PC-9 (cell line): Measurements from ENCODE around the gene LMAN1L. TPM values are rescaled to one million over a fixed set of nuclear protein-coding genes. Genes with fewer than 3 reads are reported as not detected.

Experiments used
- BruUV-seq: library from RNA; stranded (reverse); fragments of 400-500 nt; replicated peaks from 2 replicates; lab custom pipeline; 2021; lab: Mats Ljungman, UMichigan
- CTCF ChIA-PET: fragments of 300-600 bp; sonication (Branson Sonifier 250); formaldehyde crosslinking; loops from one replicate; lab custom pipeline; 2022; ENCODE audit warnings: antibody characterized with exemption; lab: Charles Lee
- POLR2A ChIA-PET: fragments of 300-600 bp; sonication (Branson Sonifier 250); formaldehyde crosslinking; loops from one replicate; lab custom pipeline; 2022; ENCODE audit warnings: antibody characterized with exemption; ENCODE audit not compliant: unreplicated experiment; lab: Charles Lee
- DNase-seq, 2 experiments: peaks; one replicate each; pipeline versions ENCODE4 v3.0.0 to v3.0.0-alpha.2; 2015 to 2022; ENCODE audit warnings: mixed read lengths in 1 of 2
- H2AFZ ChIP-seq: fragments of 200-600 bp; sonication (generic); 2 replicates; pipeline ENCODE4 v1.8.1; 2017; ENCODE audit warnings: antibody characterized with exemption
- H3F3A ChIP-seq: fragments of 200-600 bp; sonication (generic); 2 replicates; pipeline ENCODE4 v1.8.1; 2017; ENCODE audit warnings: antibody characterized with exemption, mild to moderate bottlenecking, low read depth; ENCODE audit not compliant: insufficient read depth
- H3K27ac ChIP-seq: fragments of 200-600 bp; sonication (generic); 2 replicates; pipeline ENCODE4 v1.6.1; 2016; ENCODE audit warnings: mixed run types
- H3K27me3 ChIP-seq: fragments of 200-600 bp; sonication (generic); 2 replicates; pipeline ENCODE4 v1.6.1; 2016; ENCODE audit warnings: low read depth, mixed run types; ENCODE audit not compliant: insufficient read depth
- H3K36me3 ChIP-seq: fragments of 200-600 bp; sonication (generic); 2 replicates; pipeline ENCODE4 v1.6.1; 2016; ENCODE audit warnings: low read depth, mixed run types
- H3K4me1 ChIP-seq: fragments of 200-600 bp; sonication (generic); replicated peaks from 2 replicates; pipeline ENCODE4 v1.6.1; 2016; ENCODE audit warnings: mixed run types; ENCODE audit not compliant: insufficient read depth
- H3K4me2 ChIP-seq: fragments of 200-600 bp; sonication (generic); 2 replicates; pipeline ENCODE4 v1.6.1; 2017; ENCODE audit warnings: mixed run types
- H3K4me3 ChIP-seq: fragments of 200-600 bp; sonication (generic); 2 replicates; pipeline ENCODE4 v1.6.1; 2016; ENCODE audit warnings: mixed run types
- H3K79me2 ChIP-seq: fragments of 200-600 bp; sonication (generic); 2 replicates; pipeline ENCODE4 v1.6.1; 2017; ENCODE audit warnings: low read depth, mixed run types
- H3K9me2 ChIP-seq: fragments of 200-600 bp; sonication (generic); 2 replicates; pipeline ENCODE4 v1.8.1; 2017; ENCODE audit warnings: mild to moderate bottlenecking; ENCODE audit not compliant: insufficient read depth
- H3K9me3 ChIP-seq: fragments of 200-600 bp; sonication (generic); 2 replicates; pipeline ENCODE4 v1.8.1; 2016; ENCODE audit warnings: low read depth; ENCODE audit not compliant: insufficient read depth
- H4K20me1 ChIP-seq: fragments of 200-600 bp; sonication (generic); 2 replicates; pipeline ENCODE4 v1.8.1; 2017; ENCODE audit not compliant: insufficient read depth
- EZH2 ChIP-seq: fragments of 200-600 bp; sonication (generic); IDR thresholded peaks from 2 replicates; pipeline ENCODE4 v1.8.0; 2017; ENCODE audit warnings: antibody characterized with exemption, low read depth
- intact Hi-C: fragments of 100-400 bp; cut with micrococcal nuclease; formaldehyde crosslinking; loops from one replicate; pipeline ENCODE4 v1.10.0; 2022; ENCODE audit not compliant: unreplicated experiment
- total RNA-seq: library from RNA; stranded (reverse); gene quantifications from 2 replicates; pipeline ENCODE4 v1.2.3, GENCODE V29; 2021
- TF ChIP-seq, protein P1 (sequence below): fragments of 200-600 bp; sonication (generic); conservative IDR thresholded peaks from 2 replicates; pipeline ENCODE4 v1.6.1; 2017; ENCODE audit warnings: mixed run types, antibody characterized with exemption, mild to moderate bottlenecking, moderate library complexity

Gene LMAN1L
- total RNA-seq, 1 experiment from 2014 or later: not detected

DNA sequence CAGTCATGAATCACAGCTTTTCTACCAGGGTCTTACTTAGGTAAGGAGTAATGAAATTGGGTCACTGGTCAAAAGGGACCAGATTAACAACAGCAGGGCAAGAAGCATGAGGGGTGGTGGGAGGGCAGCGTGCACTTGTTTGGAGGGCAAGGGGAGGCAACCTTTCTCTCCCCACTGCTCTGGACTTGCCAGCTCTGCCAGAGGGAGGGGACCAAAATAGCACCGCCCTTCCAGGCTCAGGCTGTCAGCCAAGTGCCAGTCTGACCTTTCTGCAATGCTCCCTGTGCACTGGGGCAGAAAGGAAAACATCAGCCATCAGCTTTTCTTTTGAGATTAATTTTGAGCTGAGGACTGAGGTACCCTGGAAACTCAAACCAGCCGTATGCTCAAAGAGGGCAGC lies 34.8 kb downstream of the LMAN1L start:
- Histone ChIP-seq H3K9me2 (no peaks in the 10 kb centered on the region), H3K36me3 (no peaks in the 10 kb centered on the region; the same call in 1 of the 2 replicates), H3K4me2 (no peak overlapping the region), H3F3A (peaks cover 23% of the 10 kb centered on the region; the same call in 1 of the 2 replicates), H3K79me2 (no peaks in the 10 kb centered on the region), H2AFZ (no peak overlapping the region), H4K20me1 (no peaks in the 10 kb centered on the region), H3K27me3 (no peaks in the 10 kb centered on the region), H3K9me3 (no peaks in the 10 kb centered on the region), H3K27ac (no peak overlapping the region), H3K4me3 (no peak overlapping the region), H3K4me1 (peaks cover 5% of the 10 kb centered on the region; the same call in 1 of the 2 replicates)
- CTCF ChIA-PET: no interaction called here
- DNase-seq: no peak
- POLR2A ChIA-PET: interaction anchor here (0.6 kb wide), 1 partner anchor 9 kb away, joined by 3 read pairs; no protein-coding TSS in a partner anchor
- TF ChIP-seq, protein P1, sequence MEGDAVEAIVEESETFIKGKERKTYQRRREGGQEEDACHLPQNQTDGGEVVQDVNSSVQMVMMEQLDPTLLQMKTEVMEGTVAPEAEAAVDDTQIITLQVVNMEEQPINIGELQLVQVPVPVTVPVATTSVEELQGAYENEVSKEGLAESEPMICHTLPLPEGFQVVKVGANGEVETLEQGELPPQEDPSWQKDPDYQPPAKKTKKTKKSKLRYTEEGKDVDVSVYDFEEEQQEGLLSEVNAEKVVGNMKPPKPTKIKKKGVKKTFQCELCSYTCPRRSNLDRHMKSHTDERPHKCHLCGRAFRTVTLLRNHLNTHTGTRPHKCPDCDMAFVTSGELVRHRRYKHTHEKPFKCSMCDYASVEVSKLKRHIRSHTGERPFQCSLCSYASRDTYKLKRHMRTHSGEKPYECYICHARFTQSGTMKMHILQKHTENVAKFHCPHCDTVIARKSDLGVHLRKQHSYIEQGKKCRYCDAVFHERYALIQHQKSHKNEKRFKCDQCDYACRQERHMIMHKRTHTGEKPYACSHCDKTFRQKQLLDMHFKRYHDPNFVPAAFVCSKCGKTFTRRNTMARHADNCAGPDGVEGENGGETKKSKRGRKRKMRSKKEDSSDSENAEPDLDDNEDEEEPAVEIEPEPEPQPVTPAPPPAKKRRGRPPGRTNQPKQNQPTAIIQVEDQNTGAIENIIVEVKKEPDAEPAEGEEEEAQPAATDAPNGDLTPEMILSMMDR: no peak
- no peak for TF ChIP-seq EZH2
- intact Hi-C loops: no loop called here
- BruUV-seq: no TSS peak

DNA sequence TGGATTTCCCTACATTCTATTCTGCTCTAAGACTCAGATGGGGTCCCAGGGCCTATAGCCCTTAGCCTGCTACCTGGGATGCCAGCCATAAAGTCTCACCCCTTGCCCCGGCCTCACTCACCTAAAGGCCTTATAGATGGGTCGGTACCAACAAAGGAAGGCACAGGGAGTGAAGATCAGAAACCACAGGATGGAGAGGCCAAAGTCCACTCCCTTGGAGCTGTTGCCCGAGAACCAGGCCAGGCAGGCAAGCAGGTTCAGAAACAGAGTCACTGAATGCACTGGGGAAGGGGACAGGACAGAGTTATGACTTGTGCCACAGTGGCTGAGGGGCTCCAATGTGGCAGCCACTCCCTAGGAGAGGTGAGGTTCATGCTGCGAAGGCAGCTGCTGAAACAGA lies 37.8 kb downstream of the LMAN1L start:
- no peak overlapping the region for H2AFZ ChIP-seq
- no peak for TF ChIP-seq EZH2
- TF ChIP-seq, protein P1: no peak
- no peak overlapping the region for H3K4me2 ChIP-seq
- ChIA-PET CTCF (no interaction called here), POLR2A (no interaction called here)
- no peaks in the 10 kb centered on the region for H3K79me2 ChIP-seq
- no peak for DNase-seq
- no peaks in the 10 kb centered on the region for H3K27me3 ChIP-seq
- H3F3A ChIP-seq: peaks cover 16% of the 10 kb centered on the region; the same call in 1 of the 2 replicates
- intact Hi-C loops: no loop called here
- H3K9me3 ChIP-seq: no peaks in the 10 kb centered on the region
- no peak overlapping the region for H3K27ac ChIP-seq
- H3K36me3 ChIP-seq: peaks cover 3% of the 10 kb centered on the region
- H3K9me2 ChIP-seq: no peaks in the 10 kb centered on the region
- no TSS peak for BruUV-seq
- no peaks in the 10 kb centered on the region for H4K20me1 ChIP-seq
- no peaks in the 10 kb centered on the region for H3K4me1 ChIP-seq
- H3K4me3 ChIP-seq: no peak overlapping the region

DNA sequence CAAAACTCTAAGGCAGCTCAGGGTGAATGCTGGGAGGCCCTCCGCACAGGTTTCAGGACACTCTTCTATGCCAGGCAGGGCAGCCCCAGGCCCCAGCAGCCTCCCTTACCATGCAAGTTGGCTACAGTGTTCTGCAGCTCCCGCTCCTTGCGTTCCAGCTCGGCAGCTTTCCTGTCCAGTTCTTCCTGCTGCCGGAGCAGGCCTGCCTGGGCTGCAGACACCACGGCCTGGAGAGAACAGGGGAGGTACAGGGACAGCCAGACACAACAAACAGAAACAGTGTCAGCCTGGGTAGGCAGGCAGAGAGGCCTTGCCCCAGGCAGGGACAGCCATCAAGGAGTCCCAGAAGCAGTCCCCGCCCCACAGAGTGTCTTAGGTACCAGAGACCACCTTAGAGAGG lies 39.3 kb downstream of the LMAN1L start:
- H3K4me2 ChIP-seq: no peak overlapping the region
- H3K27ac ChIP-seq: no peak overlapping the region
- POLR2A ChIA-PET: no interaction called here
- DNase-seq: no peak
- H3K4me3 ChIP-seq: no peak overlapping the region
- H3K4me1 ChIP-seq: peaks cover 6% of the 10 kb centered on the region
- no TSS peak for BruUV-seq
- H3K27me3 ChIP-seq: no peaks in the 10 kb centered on the region
- CTCF ChIA-PET: no interaction called here
- TF ChIP-seq, protein P1: no peak
- no peak for TF ChIP-seq EZH2
- peaks cover 12% of the 10 kb centered on the region; the same call in 1 of the 2 replicates for H4K20me1 ChIP-seq
- no peak overlapping the region for H2AFZ ChIP-seq
- intact Hi-C loops: no loop called here
- peaks cover 18% of the 10 kb centered on the region; the same call in 1 of the 2 replicates for H3F3A ChIP-seq
- H3K9me2 ChIP-seq: no peaks in the 10 kb centered on the region
- H3K79me2 ChIP-seq: peaks cover 5% of the 10 kb centered on the region; the same call in 1 of the 2 replicates
- H3K9me3 ChIP-seq: no peaks in the 10 kb centered on the region
- H3K36me3 ChIP-seq: peaks cover 3% of the 10 kb centered on the region
